ENCODE measurements around the gene MBNL2. TPM values are rescaled to one million over a fixed set of nuclear protein-coding genes. Genes with fewer than 3 reads are reported as not detected.
A peak's percentile ranks its signal among the peaks of the same experiment; 100 is the strongest.

Gene MBNL2
- total RNA-seq, 1 experiment from 2014 or later: 74.3 TPM

DNA sequence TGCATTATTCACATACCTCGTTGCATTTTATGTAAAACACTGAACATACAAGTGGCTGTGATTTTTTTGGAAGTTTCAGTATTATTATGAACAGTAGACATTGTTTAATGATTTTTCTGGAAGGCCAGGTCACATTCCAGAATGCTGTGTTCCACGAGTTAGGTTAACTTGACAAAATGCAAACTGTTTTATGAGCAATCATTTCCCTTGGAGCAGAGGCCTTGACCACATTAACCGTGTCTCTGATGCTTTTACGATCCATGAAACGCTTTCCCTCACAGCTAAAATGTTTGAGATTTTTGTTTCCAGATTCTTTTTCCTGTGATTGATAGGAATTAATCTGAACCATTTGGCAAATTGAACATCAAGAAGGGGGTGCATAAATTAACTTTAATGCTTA is 57.8 kb downstream of the MBNL2 start:
- Mint-ChIP-seq H3K27me3 (ENCODE audit: insufficient read depth, unreplicated experiment) (no peaks in the 10 kb centered on the region), H3K4me3 (ENCODE audit: unreplicated experiment) (no peak overlapping the region), H3K27ac (ENCODE audit: low read depth, unreplicated experiment) (peak overlapping the region; percentile 81), H3K36me3 (ENCODE audit: insufficient read depth, unreplicated experiment) (peaks cover 28% of the 10 kb centered on the region), H3K4me1 (ENCODE audit: insufficient read depth, unreplicated experiment) (peaks cover 66% of the 10 kb centered on the region), H3K9me3 (ENCODE audit: unreplicated experiment) (no peaks in the 10 kb centered on the region)
- no TSS peak for BruUV-seq (replicated peaks)
- TF ChIP-seq, protein P1, sequence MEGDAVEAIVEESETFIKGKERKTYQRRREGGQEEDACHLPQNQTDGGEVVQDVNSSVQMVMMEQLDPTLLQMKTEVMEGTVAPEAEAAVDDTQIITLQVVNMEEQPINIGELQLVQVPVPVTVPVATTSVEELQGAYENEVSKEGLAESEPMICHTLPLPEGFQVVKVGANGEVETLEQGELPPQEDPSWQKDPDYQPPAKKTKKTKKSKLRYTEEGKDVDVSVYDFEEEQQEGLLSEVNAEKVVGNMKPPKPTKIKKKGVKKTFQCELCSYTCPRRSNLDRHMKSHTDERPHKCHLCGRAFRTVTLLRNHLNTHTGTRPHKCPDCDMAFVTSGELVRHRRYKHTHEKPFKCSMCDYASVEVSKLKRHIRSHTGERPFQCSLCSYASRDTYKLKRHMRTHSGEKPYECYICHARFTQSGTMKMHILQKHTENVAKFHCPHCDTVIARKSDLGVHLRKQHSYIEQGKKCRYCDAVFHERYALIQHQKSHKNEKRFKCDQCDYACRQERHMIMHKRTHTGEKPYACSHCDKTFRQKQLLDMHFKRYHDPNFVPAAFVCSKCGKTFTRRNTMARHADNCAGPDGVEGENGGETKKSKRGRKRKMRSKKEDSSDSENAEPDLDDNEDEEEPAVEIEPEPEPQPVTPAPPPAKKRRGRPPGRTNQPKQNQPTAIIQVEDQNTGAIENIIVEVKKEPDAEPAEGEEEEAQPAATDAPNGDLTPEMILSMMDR (IDR thresholded peaks at IDR 0.05; ENCODE audit: unreplicated experiment): no peak
- DNase-seq (ENCODE audit: unreplicated experiment): no peak
- ChIA-PET CTCF (interaction anchor here (0.8 to 3.7 kb wide), 4 partner anchors 21 to 132 kb away, joined by 3 to 19 read pairs (median 10); partner anchors contain the start of gene MBNL2), POLR2A (interaction anchor here (0.7 to 8.9 kb wide), 10 partner anchors 8 to 168 kb away, joined by 3 to 268 read pairs (median 4); partner anchors contain the start of gene MBNL2)
- intact Hi-C loops (cut with micrococcal nuclease): loop anchor here (2.0 kb wide), 2 partner anchors 57 to 65 kb away; partner anchors contain the start of gene MBNL2

DNA sequence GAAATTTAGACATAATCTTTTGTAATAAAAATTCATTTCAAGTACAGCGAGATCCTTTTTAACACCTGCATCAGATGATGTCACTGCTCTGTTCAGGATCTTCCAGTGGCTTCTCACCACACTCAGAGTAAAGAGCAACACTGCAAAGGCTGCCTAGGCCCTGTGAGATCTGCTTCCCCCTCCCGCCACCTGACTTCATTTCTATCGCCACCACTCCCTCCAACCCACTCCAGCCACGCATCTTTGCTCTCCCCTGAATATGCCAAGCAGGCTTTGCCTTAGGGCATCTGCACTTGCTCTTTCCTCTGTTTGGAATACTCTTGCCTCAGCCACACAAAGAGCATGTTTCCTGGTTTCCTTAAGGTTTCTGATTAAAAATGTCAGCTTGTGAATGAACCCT is 58.3 kb downstream of the MBNL2 start:
- no peaks in the 10 kb centered on the region for H3K27me3 Mint-ChIP-seq (ENCODE audit: insufficient read depth, unreplicated experiment)
- no peaks in the 10 kb centered on the region for H3K9me3 Mint-ChIP-seq (ENCODE audit: unreplicated experiment)
- TF ChIP-seq, protein P1 (IDR thresholded peaks at IDR 0.05; ENCODE audit: unreplicated experiment): no peak
- no TSS peak for BruUV-seq (replicated peaks)
- peaks cover 63% of the 10 kb centered on the region for H3K4me1 Mint-ChIP-seq (ENCODE audit: insufficient read depth, unreplicated experiment)
- peaks cover 25% of the 10 kb centered on the region for H3K36me3 Mint-ChIP-seq (ENCODE audit: insufficient read depth, unreplicated experiment)
- intact Hi-C loops (cut with micrococcal nuclease): no loop called here
- peak overlapping the region; percentile 81 for H3K27ac Mint-ChIP-seq (ENCODE audit: low read depth, unreplicated experiment)
- POLR2A ChIA-PET: interaction anchor here (0.7 to 8.9 kb wide), 13 partner anchors 8 to 169 kb away, joined by 3 to 268 read pairs (median 3); partner anchors contain the start of gene MBNL2
- CTCF ChIA-PET: interaction anchor here (0.6 to 3.7 kb wide), 6 partner anchors 22 to 1982 kb away, joined by 3 to 19 read pairs (median 3); partner anchors contain the start of gene MBNL2
- peak overlapping the region; percentile 16 for H3K4me3 Mint-ChIP-seq (ENCODE audit: unreplicated experiment)
- DNase-seq (ENCODE audit: unreplicated experiment): peak; percentile 46

DNA sequence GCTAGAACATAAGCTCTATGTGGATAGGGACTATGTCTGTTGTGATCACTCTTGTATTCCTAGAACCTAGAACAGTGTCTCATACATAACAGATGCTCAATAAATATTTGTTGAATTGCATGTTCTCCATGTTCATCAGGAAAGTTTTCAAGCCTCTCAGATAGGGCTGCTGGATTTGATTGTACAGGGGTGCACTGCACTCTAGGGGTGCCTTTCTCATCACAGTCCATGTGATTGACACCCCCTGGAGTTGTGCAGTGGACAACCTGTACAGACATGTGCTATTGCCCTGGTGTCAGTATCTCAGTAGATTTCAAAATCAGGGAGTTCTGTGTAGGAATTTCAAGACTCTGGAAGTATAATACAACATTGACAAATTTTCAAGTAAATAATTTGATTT is 58.9 kb downstream of the MBNL2 start:
- no TSS peak for BruUV-seq (replicated peaks)
- CTCF ChIA-PET: interaction anchor here (0.6 to 3.7 kb wide), 4 partner anchors 25 to 1982 kb away, joined by 3 to 19 read pairs (median 10); partner anchors contain the start of gene MBNL2

DNA sequence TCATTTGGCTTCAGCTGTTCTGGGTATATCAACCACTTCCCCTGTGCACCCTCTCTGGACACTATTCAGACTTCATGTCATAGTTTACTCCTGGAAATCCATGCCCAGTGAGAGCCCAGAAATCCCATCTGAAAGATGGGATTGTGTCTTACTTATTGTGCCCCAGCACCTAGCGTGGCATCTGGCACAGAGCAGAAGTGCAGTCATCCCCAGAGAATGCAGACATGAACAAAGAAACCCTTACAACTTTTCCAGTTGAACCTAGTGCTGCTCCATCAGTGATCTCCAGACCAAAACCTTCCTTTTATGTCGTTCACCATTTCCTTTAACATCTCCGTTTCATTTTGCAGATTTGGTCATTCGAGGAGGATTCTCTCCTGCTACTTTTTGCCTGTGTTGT is 60.6 kb downstream of the MBNL2 start:
- BruUV-seq (replicated peaks): no TSS peak
- TF ChIP-seq, protein P1 (IDR thresholded peaks at IDR 0.05; ENCODE audit: unreplicated experiment): no peak
- Mint-ChIP-seq H3K36me3 (ENCODE audit: insufficient read depth, unreplicated experiment) (peaks cover 6% of the 10 kb centered on the region), H3K4me1 (ENCODE audit: insufficient read depth, unreplicated experiment) (peaks cover 57% of the 10 kb centered on the region), H3K27ac (ENCODE audit: low read depth, unreplicated experiment) (peak overlapping the region; percentile 35), H3K27me3 (ENCODE audit: insufficient read depth, unreplicated experiment) (no peaks in the 10 kb centered on the region), H3K9me3 (ENCODE audit: unreplicated experiment) (no peaks in the 10 kb centered on the region), H3K4me3 (ENCODE audit: unreplicated experiment) (no peak overlapping the region)
- intact Hi-C loops (cut with micrococcal nuclease): no loop called here
- no peak for DNase-seq (ENCODE audit: unreplicated experiment)
- POLR2A ChIA-PET: interaction anchor here (0.6 to 8.9 kb wide), 6 partner anchors 14 to 157 kb away, joined by 3 to 268 read pairs (median 11); partner anchors contain the start of gene MBNL2
- CTCF ChIA-PET: interaction anchor here (0.6 to 3.7 kb wide), 2 partner anchors 27 to 1191 kb away, joined by 4 to 17 read pairs; no protein-coding TSS in a partner anchor

More for the DNA sequence above, 58.9 kb downstream of the MBNL2 start:
- Mint-ChIP-seq H3K9me3 (ENCODE audit: unreplicated experiment) (no peaks in the 10 kb centered on the region), H3K27me3 (ENCODE audit: insufficient read depth, unreplicated experiment) (no peaks in the 10 kb centered on the region), H3K27ac (ENCODE audit: low read depth, unreplicated experiment) (peak overlapping the region; percentile 81), H3K36me3 (ENCODE audit: insufficient read depth, unreplicated experiment) (peaks cover 19% of the 10 kb centered on the region), H3K4me1 (ENCODE audit: insufficient read depth, unreplicated experiment) (peaks cover 63% of the 10 kb centered on the region), H3K4me3 (ENCODE audit: unreplicated experiment) (peak overlapping the region; percentile 16)
- intact Hi-C loops (cut with micrococcal nuclease): no loop called here
- POLR2A ChIA-PET: interaction anchor here (0.8 to 8.9 kb wide), 11 partner anchors 9 to 169 kb away, joined by 3 to 268 read pairs (median 3); partner anchors contain the start of gene MBNL2
- DNase-seq (ENCODE audit: unreplicated experiment): no peak
- TF ChIP-seq, protein P1 (IDR thresholded peaks at IDR 0.05; ENCODE audit: unreplicated experiment): no peak

Data from MCF 10A (cell line).